HepG2 (cell line): Measurements from ENCODE around the gene RAC2. TPM values are rescaled to one million over a fixed set of nuclear protein-coding genes. Genes with fewer than 3 reads are reported as not detected.

Source experiments
- ARID3A ChIP-seq: IDR thresholded peaks from 2 replicates; pipeline ENCODE4 v1.6.1; 2012; ENCODE audit warnings: low read depth, low read length, improper control_type of control experiment
- CHD2 ChIP-seq: IDR thresholded peaks from 2 replicates; pipeline ENCODE4 v1.6.1; 2011; ENCODE audit warnings: low read depth, low read length, improper control_type of control experiment
- E2F1 ChIP-seq: sonication (generic); formaldehyde crosslinking; IDR thresholded peaks from 2 replicates; pipeline ENCODE4 v1.5.0; 2020; ENCODE audit warnings: missing genetic modification reagents
- FOXA1 ChIP-seq, 2 experiments: fragments of 450-650 bp in 1 of 2; sonication (generic) in 1 of 2; formaldehyde crosslinking in 1 of 2; IDR thresholded peaks; 2 replicates each; pipeline versions ENCODE4 v1.4.0 to v1.6.1; 2016 to 2020; ENCODE audit warnings: missing genetic modification reagents in 1 of 2
- FOXC1 ChIP-seq: sonication (generic); formaldehyde crosslinking; IDR thresholded peaks from 2 replicates; pipeline ENCODE4 v1.8.0; 2022; ENCODE audit warnings: mild to moderate bottlenecking, missing genetic modification reagents, borderline replicate concordance
- IRF2 ChIP-seq: IDR thresholded peaks from 2 replicates; pipeline ENCODE4 v1.6.1; 2018; ENCODE audit warnings: missing genetic modification reagents, missing compliant biosample characterization
- KDM6A ChIP-seq: IDR thresholded peaks from 2 replicates; pipeline ENCODE4 v1.6.1; 2016; ENCODE audit warnings: low read depth
- MAX ChIP-seq: IDR thresholded peaks from 2 replicates; pipeline ENCODE4 v1.6.1; 2012; ENCODE audit warnings: inconsistent platforms
- PAXIP1 ChIP-seq: sonication (generic); formaldehyde crosslinking; conservative IDR thresholded peaks from 2 replicates; pipeline ENCODE4 v1.4.0; 2020; ENCODE audit warnings: mild to moderate bottlenecking, missing genetic modification reagents, moderate library complexity
- PITX1 ChIP-seq: sonication (generic); formaldehyde crosslinking; IDR thresholded peaks from 2 replicates; pipeline ENCODE4 v1.5.1; 2020; ENCODE audit warnings: mild to moderate bottlenecking, missing genetic modification reagents
- POLR2AphosphoS5 ChIP-seq: IDR thresholded peaks from 2 replicates; pipeline ENCODE4 v1.6.1; 2012; ENCODE audit warnings: low read depth, low read length
- RXRA ChIP-seq: sonication (generic); formaldehyde crosslinking; IDR thresholded peaks from 2 replicates; pipeline ENCODE4 v1.5.1; 2020; ENCODE audit warnings: missing genetic modification reagents
- SRF ChIP-seq: IDR thresholded peaks from 2 replicates; pipeline ENCODE4 v1.6.1; 2011; ENCODE audit warnings: mild to moderate bottlenecking, low read depth, low read length, moderate library complexity
- TMF1 ChIP-seq: sonication (generic); formaldehyde crosslinking; IDR thresholded peaks from 2 replicates; pipeline ENCODE4 v1.8.1; 2022; ENCODE audit warnings: low read depth, missing genetic modification reagents
- ZFAT ChIP-seq: sonication (generic); formaldehyde crosslinking; conservative IDR thresholded peaks from 2 replicates; pipeline ENCODE4 v1.8.1; 2023; ENCODE audit warnings: missing genetic modification reagents, inconsistent platforms
- ZNF260 ChIP-seq: sonication (generic); formaldehyde crosslinking; IDR thresholded peaks from 2 replicates; pipeline ENCODE4 v1.4.0; 2020; ENCODE audit warnings: missing genetic modification reagents, low read depth, mild to moderate bottlenecking, borderline replicate concordance
- ZNF335 ChIP-seq: sonication (generic); formaldehyde crosslinking; IDR thresholded peaks from 2 replicates; pipeline ENCODE4 v1.4.0; 2020; ENCODE audit warnings: missing genetic modification reagents
- ZNF414 ChIP-seq: sonication (generic); formaldehyde crosslinking; IDR thresholded peaks from 2 replicates; pipeline ENCODE4 v1.5.0; 2020; ENCODE audit warnings: missing genetic modification reagents
- ZNF432 ChIP-seq: sonication (generic); formaldehyde crosslinking; IDR thresholded peaks from 2 replicates; pipeline ENCODE4 v1.5.0; 2020; ENCODE audit warnings: missing genetic modification reagents, mild to moderate bottlenecking, borderline replicate concordance
- polyA plus RNA-seq, 8 experiments: library from polyadenylated mRNA; depleted of rRNA in 3 of 8; stranded (reverse) in 7 of 8; unstranded in 1 of 8; fragments of >200 nt; fragmentation: Illumina TruSeq in 4 of 8; extraction: Trizol in 4 of 8; gene quantifications; 2 replicates each; pipeline versions ENCODE4 v1.2.1 to v1.2.3, GENCODE V29; 2011 to 2016; ENCODE audit warnings: low read depth in 4 of 8, missing spikeins in 1 of 8, mixed read lengths in 1 of 8; ENCODE audit not compliant: insufficient read depth in 1 of 8
- total RNA-seq, 5 experiments: library from RNA; depleted of rRNA; stranded (reverse); fragments of >200 nt; fragmentation: Illumina TruSeq; extraction: Trizol; gene quantifications; 2 replicates each; pipeline ENCODE4 v1.2.3, GENCODE V29; 2016; ENCODE audit warnings: low read depth in 1 of 5
- TF ChIP-seq, protein P1 (sequence below): sonication (generic); formaldehyde crosslinking; IDR thresholded peaks from 2 replicates; pipeline ENCODE4 v1.9.0; 2021; ENCODE audit warnings: missing genetic modification reagents, mild to moderate bottlenecking, borderline replicate concordance

The RAC2 gene
- total and polyA plus RNA-seq, 2 of the 13 experiments (the other 11 are each of a cell fraction or from before 2014, with no cell fraction given), result 0.73 TPM; not detected in 1

GRCh38 chr22:37230673-37231405 is 13.2 kb downstream of the RAC2 start (continued):
- TF ChIP-seq FOXA1 (IDR thresholded peaks at IDR 0.05), result no peak
- TF ChIP-seq FOXA1 (CRISPR knock-in tag; IDR thresholded peaks at IDR 0.05), result peak; percentile 34; the same call in 1 of the 2 replicates
- TF ChIP-seq E2F1 (CRISPR knock-in tag), result no peak
- no peak for TF ChIP-seq KDM6A (CRISPR knock-in tag)
- no peak for TF ChIP-seq ZNF414
- no peak for TF ChIP-seq POLR2AphosphoS5
- TF ChIP-seq ARID3A, result no peak
- TF ChIP-seq, protein P1, sequence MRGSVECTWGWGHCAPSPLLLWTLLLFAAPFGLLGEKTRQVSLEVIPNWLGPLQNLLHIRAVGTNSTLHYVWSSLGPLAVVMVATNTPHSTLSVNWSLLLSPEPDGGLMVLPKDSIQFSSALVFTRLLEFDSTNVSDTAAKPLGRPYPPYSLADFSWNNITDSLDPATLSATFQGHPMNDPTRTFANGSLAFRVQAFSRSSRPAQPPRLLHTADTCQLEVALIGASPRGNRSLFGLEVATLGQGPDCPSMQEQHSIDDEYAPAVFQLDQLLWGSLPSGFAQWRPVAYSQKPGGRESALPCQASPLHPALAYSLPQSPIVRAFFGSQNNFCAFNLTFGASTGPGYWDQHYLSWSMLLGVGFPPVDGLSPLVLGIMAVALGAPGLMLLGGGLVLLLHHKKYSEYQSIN (CRISPR knock-in tag), result no peak
- no peak for TF ChIP-seq ZFAT
- TF ChIP-seq TMF1 (CRISPR knock-in tag), result no peak
- peak; percentile 21; the same call in 1 of the 2 replicates for TF ChIP-seq PAXIP1
- TF ChIP-seq FOXC1 (CRISPR knock-in tag), result no peak
- peak; percentile 66; the same call in 1 of the 2 replicates for TF ChIP-seq MAX
- no peak for TF ChIP-seq ZNF260 (CRISPR knock-in tag)
- TF ChIP-seq CHD2, result no peak
- 0 out of 2 replicates have a peak, but pooled peaks have one; percentile 28 for TF ChIP-seq RXRA (CRISPR knock-in tag)
- TF ChIP-seq PITX1 (CRISPR knock-in tag), result no peak
- no peak for TF ChIP-seq ZNF335
- TF ChIP-seq IRF2 (CRISPR knock-in tag), result no peak
- no peak for TF ChIP-seq SRF
- no peak for TF ChIP-seq ZNF432 (CRISPR knock-in tag)
